Measurements from ENCODE around the gene DCAF10. TPM values are rescaled to one million over a fixed set of nuclear protein-coding genes. Genes with fewer than 3 reads are reported as not detected.
"Not testable (repeated sequence)": the region's sequence is repeated elsewhere in the genome, so short reads cannot be mapped to it uniquely, and the experiment has no call there.

The DCAF10 gene
- total RNA-seq, 3 donors from 2014 or later = 14.1 to 15.8 (median 14.5) TPM

- H3K9me3 Mint-ChIP-seq = no peaks in the 10 kb centered on the region
- no peaks in the 10 kb centered on the region for H3K36me3 Mint-ChIP-seq (ENCODE audit: insufficient read depth)
- peak overlapping the region; percentile 86 for H3K4me3 Mint-ChIP-seq
- H3K27me3 Mint-ChIP-seq (ENCODE audit: low read depth) = no peaks in the 10 kb centered on the region
- DNase-seq = no peak
- peaks cover 14% of the 10 kb centered on the region for H3K4me1 Mint-ChIP-seq (ENCODE audit: low read depth)
- no peak for ATAC-seq
These were observed 104.0 kb downstream of the DCAF10 start for GRCh38 chr9:37904445-37905130.

- ATAC-seq = no peak
- no peaks in the 10 kb centered on the region for H3K27me3 Mint-ChIP-seq (ENCODE audit: low read depth)
- H3K4me3 Mint-ChIP-seq = peak overlapping the region; percentile 86
- peaks cover 14% of the 10 kb centered on the region for H3K4me1 Mint-ChIP-seq (ENCODE audit: low read depth)
- no peak for DNase-seq
- no peaks in the 10 kb centered on the region for H3K36me3 Mint-ChIP-seq (ENCODE audit: insufficient read depth)
- no peaks in the 10 kb centered on the region for H3K9me3 Mint-ChIP-seq
These were observed 104.5 kb downstream of the DCAF10 start for GRCh38 chr9:37905131-37905505.

GRCh38 chr9:37905776-37906175 is 105.2 kb downstream of the DCAF10 start:
- ATAC-seq (no peak), DNase-seq (no peak)
- Mint-ChIP-seq H3K27me3 (ENCODE audit: low read depth) (no peaks in the 10 kb centered on the region), H3K4me3 (no peak overlapping the region), H3K9me3 (no peaks in the 10 kb centered on the region), H3K4me1 (ENCODE audit: low read depth) (peaks cover 14% of the 10 kb centered on the region), H3K36me3 (ENCODE audit: insufficient read depth) (no peaks in the 10 kb centered on the region)

GRCh38 chr9:37906312-37907239 is 106.0 kb downstream of the DCAF10 start:
- Mint-ChIP-seq H3K36me3 (ENCODE audit: insufficient read depth) (no peaks in the 10 kb centered on the region), H3K9me3 (no peaks in the 10 kb centered on the region), H3K27me3 (ENCODE audit: low read depth) (no peaks in the 10 kb centered on the region), H3K4me1 (ENCODE audit: low read depth) (peaks cover 14% of the 10 kb centered on the region), H3K4me3 (peak overlapping the region; percentile 17)
- no peak for DNase-seq
- ATAC-seq = no peak

- Mint-ChIP-seq H3K36me3 (ENCODE audit: insufficient read depth) (no peaks in the 10 kb centered on the region), H3K9me3 (no peaks in the 10 kb centered on the region), H3K4me3 (no peak overlapping the region), H3K4me1 (ENCODE audit: low read depth) (peaks cover 7% of the 10 kb centered on the region), H3K27me3 (ENCODE audit: low read depth) (peaks cover 2% of the 10 kb centered on the region)
- DNase-seq = no peak
- no peak for ATAC-seq
These were observed 107.7 kb downstream of the DCAF10 start for GRCh38 chr9:37908283-37908682.

- peaks cover 5% of the 10 kb centered on the region for H3K27me3 Mint-ChIP-seq (ENCODE audit: low read depth)
- H3K4me1 Mint-ChIP-seq (ENCODE audit: low read depth) = peaks cover 7% of the 10 kb centered on the region
- DNase-seq (no peak), ATAC-seq (no peak)
- no peaks in the 10 kb centered on the region for H3K9me3 Mint-ChIP-seq
- H3K4me3 Mint-ChIP-seq = no peak overlapping the region
- H3K36me3 Mint-ChIP-seq (ENCODE audit: insufficient read depth) = no peaks in the 10 kb centered on the region
These were observed 108.1 kb downstream of the DCAF10 start for GRCh38 chr9:37908698-37909186.

GRCh38 chr9:37909326-37909725 is 108.7 kb downstream of the DCAF10 start:
- peaks cover 5% of the 10 kb centered on the region for H3K27me3 Mint-ChIP-seq (ENCODE audit: low read depth)
- H3K4me1 Mint-ChIP-seq (ENCODE audit: low read depth) = peaks cover 5% of the 10 kb centered on the region
- no peak for ATAC-seq
- no peak for DNase-seq
- no peaks in the 10 kb centered on the region for H3K36me3 Mint-ChIP-seq (ENCODE audit: insufficient read depth)
- H3K9me3 Mint-ChIP-seq = no peaks in the 10 kb centered on the region
- H3K4me3 Mint-ChIP-seq = no peak overlapping the region

- ATAC-seq; H3K36me3 Mint-ChIP-seq (ENCODE audit: insufficient read depth); H3K4me1 Mint-ChIP-seq (ENCODE audit: low read depth): not testable (repeated sequence)
These were observed 109.2 kb downstream of the DCAF10 start for GRCh38 chr9:37909836-37910235.

GRCh38 chr9:37910271-37910670 is 109.7 kb downstream of the DCAF10 start:
- no peaks in the 10 kb centered on the region for H3K36me3 Mint-ChIP-seq (ENCODE audit: insufficient read depth)
- ATAC-seq = no peak
- H3K9me3 Mint-ChIP-seq = no peaks in the 10 kb centered on the region
- H3K4me3 Mint-ChIP-seq = no peak overlapping the region
- no peaks in the 10 kb centered on the region for H3K4me1 Mint-ChIP-seq (ENCODE audit: low read depth)
- H3K27me3 Mint-ChIP-seq (ENCODE audit: low read depth) = peaks cover 5% of the 10 kb centered on the region
- DNase-seq = no peak

More at GRCh38 chr9:37909836-37910235, 109.2 kb downstream of the DCAF10 start:
- DNase-seq; H3K4me3 Mint-ChIP-seq; H3K27me3 Mint-ChIP-seq (ENCODE audit: low read depth); H3K9me3 Mint-ChIP-seq: not testable (repeated sequence)

GRCh38 chr9:37911271-37911681 is 110.7 kb downstream of the DCAF10 start:
- no peak for ATAC-seq
- H3K4me3 Mint-ChIP-seq = no peak overlapping the region

GRCh38 chr9:37913480-37914153 is 113.0 kb downstream of the DCAF10 start:
- H3K4me1 Mint-ChIP-seq (ENCODE audit: low read depth) = no peaks in the 10 kb centered on the region
- no peaks in the 10 kb centered on the region for H3K9me3 Mint-ChIP-seq
- ATAC-seq (peak; percentile 80 to 82), DNase-seq (peak; percentile 79)
- H3K27me3 Mint-ChIP-seq (ENCODE audit: low read depth) = peaks cover 5% of the 10 kb centered on the region
- no peak overlapping the region for H3K4me3 Mint-ChIP-seq
- H3K36me3 Mint-ChIP-seq (ENCODE audit: insufficient read depth) = no peaks in the 10 kb centered on the region

More at GRCh38 chr9:37911271-37911681, 110.7 kb downstream of the DCAF10 start:
- Mint-ChIP-seq H3K36me3 (ENCODE audit: insufficient read depth) (no peaks in the 10 kb centered on the region), H3K4me1 (ENCODE audit: low read depth) (no peaks in the 10 kb centered on the region), H3K27me3 (ENCODE audit: low read depth) (peaks cover 5% of the 10 kb centered on the region), H3K9me3 (no peaks in the 10 kb centered on the region)
- DNase-seq = no peak

GRCh38 chr9:37914154-37914551 is 113.6 kb downstream of the DCAF10 start:
- H3K4me3 Mint-ChIP-seq = no peak overlapping the region
- H3K4me1 Mint-ChIP-seq (ENCODE audit: low read depth) = no peaks in the 10 kb centered on the region
- DNase-seq (no peak), ATAC-seq (no peak)
- peaks cover 5% of the 10 kb centered on the region for H3K27me3 Mint-ChIP-seq (ENCODE audit: low read depth)
- H3K9me3 Mint-ChIP-seq = no peaks in the 10 kb centered on the region
- H3K36me3 Mint-ChIP-seq (ENCODE audit: insufficient read depth) = no peaks in the 10 kb centered on the region

- ATAC-seq = no peak
- H3K4me3 Mint-ChIP-seq = no peak overlapping the region
- no peak for DNase-seq
- H3K27me3 Mint-ChIP-seq (ENCODE audit: low read depth) = peaks cover 5% of the 10 kb centered on the region
- no peaks in the 10 kb centered on the region for H3K36me3 Mint-ChIP-seq (ENCODE audit: insufficient read depth)
- no peaks in the 10 kb centered on the region for H3K9me3 Mint-ChIP-seq
- H3K4me1 Mint-ChIP-seq (ENCODE audit: low read depth) = no peaks in the 10 kb centered on the region
These were observed 114.2 kb downstream of the DCAF10 start for GRCh38 chr9:37914701-37915358.

All from activated T-cell treated with anti-CD3 and anti-CD28 coated beads, Interleukin-2, amount 50 U/mL, for 4 hours (primary cell).